ENCODE results near the gene LLGL1. TPM values are rescaled to one million over a fixed set of nuclear protein-coding genes. Genes with fewer than 3 reads are reported as not detected.
A peak's percentile ranks its signal among the peaks of the same experiment; 100 is the strongest.

The LLGL1 gene
- total and polyA plus RNA-seq, 4 donors = 4.0 to 18.9 (median 13.4) TPM

DNA sequence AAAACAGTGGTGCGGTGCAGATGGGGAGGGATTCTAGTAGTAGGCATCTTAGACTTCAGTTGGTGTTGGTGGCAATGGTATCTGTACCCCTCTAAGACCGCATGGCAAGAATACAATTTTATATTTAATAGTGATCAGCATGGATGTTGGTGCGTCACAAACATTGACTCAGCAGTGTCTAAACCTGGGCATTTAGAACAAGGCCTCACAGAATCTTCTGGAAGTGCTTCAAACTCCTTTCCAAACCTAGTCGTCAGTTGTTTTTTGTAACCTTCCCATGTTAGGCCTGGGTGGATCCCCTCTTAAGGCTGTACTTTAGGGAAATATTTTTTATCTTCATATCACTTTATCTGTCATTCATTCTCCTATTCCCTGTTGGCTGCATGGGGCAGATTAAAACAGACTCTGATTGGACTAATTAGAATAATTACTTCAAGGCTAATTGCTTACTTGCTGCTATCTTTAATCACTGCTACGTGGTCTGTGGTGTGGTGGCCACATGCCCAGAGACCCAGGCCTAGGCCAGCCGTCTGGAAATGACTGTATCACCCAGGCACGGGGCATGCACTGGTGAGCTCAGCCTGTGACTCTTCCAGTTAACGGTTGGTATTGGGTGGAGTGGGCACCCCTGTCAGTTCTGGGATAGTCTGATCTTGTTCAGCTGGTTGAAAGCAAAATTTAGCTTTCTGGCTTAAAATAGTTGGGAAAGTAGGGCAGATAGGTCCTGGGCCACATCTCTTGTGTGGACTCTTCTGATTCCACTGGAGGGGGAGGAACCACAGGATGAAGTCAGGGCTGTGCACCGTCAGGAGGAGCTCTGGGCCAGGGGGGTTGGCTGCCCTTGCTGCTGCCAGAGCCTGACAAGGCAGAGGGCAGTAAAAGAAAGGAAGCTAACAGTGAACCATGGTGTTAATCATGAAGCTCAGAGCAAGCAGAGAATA, 37.3 kb upstream of the LLGL1 start:
- Histone ChIP-seq H3K4me1 (ENCODE audit: control insufficient read depth in 1 of 2, insufficient read depth in 2 of 2, low read length in 2 of 2) (peaks cover 4 to 9% of the 10 kb centered on the region in 2 donors), H3K36me3 (ENCODE audit: control insufficient read depth in 1 of 2, insufficient read depth in 2 of 2, low read length in 1 of 2) (no peaks in the 10 kb centered on the region), H3K4me3 (ENCODE audit: low read length in 2 of 2) (peak overlapping the region; percentile 45 to 58), H3K27me3 (ENCODE audit: control insufficient read depth in 1 of 2, insufficient read depth in 2 of 2, low read length in 1 of 2) (no peaks in the 10 kb centered on the region), H3K9me3 (ENCODE audit: control insufficient read depth, low read length) (no peaks in the 10 kb centered on the region), H3K27ac (ENCODE audit: low read depth in 1 of 2, low read length in 2 of 2) (peak overlapping the region in 1 of 2 donors; percentile 25)
- WGBS, 2 donors = 6 to 8% methylated on average over 9 of the region's 9 CpGs
- peak; percentile 65 to 82 for DNase-seq
- ATAC-seq (ENCODE audit: low FRiP score) = no peak
- intact Hi-C loops (cut with DNase I) = no loop called here

DNA sequence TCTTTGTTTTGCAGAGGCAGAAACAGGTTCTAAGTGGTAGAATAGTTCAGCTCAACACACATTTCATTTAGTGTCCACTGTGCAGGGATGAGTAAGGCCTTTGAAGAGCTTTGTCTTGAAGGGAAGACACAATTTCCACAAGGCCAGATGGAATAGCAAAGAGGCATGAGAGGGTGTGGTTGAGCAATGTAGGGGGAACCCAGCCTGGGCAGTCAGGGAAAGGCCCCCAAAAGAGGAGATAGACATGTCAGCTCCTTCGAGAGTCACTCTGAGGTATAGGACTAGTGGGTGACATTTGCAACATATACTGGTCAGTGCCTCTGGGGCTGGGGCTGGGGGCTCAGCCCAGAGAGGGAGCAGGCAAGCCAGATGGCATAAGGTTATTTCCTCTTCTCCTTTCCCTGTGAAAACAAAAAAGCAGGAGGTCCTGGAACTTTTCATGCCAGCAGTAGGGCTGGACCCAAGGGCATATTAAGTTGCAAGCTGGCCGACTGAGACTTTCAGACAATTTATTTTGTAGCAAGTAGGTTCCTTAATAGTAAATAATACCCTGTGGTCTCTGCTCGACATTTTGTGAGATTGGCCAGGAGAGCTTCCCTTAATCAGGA, 34.7 kb upstream of the LLGL1 start:
- no peak for DNase-seq
- H3K9me3 ChIP-seq (ENCODE audit: control insufficient read depth, low read length) = no peaks in the 10 kb centered on the region
- no peak for ATAC-seq (ENCODE audit: low FRiP score)
- H3K4me3 ChIP-seq (ENCODE audit: low read length in 2 of 2) = no peak overlapping the region
- peaks cover 0 to 7% of the 10 kb centered on the region in 2 donors for H3K36me3 ChIP-seq (ENCODE audit: control insufficient read depth in 1 of 2, insufficient read depth in 2 of 2, low read length in 1 of 2)
- intact Hi-C loops (cut with DNase I) = no loop called here
- 24 to 26% methylated on average over 3 of the region's 3 CpGs for WGBS, 2 donors
- H3K4me1 ChIP-seq (ENCODE audit: control insufficient read depth in 1 of 2, insufficient read depth in 2 of 2, low read length in 2 of 2) = peaks cover 5 to 6% of the 10 kb centered on the region in 2 donors
- peak overlapping the region in 1 of 2 donors; percentile 5 for H3K27ac ChIP-seq (ENCODE audit: low read depth in 1 of 2, low read length in 2 of 2)
- no peaks in the 10 kb centered on the region for H3K27me3 ChIP-seq (ENCODE audit: control insufficient read depth in 1 of 2, insufficient read depth in 2 of 2, low read length in 1 of 2)

DNA sequence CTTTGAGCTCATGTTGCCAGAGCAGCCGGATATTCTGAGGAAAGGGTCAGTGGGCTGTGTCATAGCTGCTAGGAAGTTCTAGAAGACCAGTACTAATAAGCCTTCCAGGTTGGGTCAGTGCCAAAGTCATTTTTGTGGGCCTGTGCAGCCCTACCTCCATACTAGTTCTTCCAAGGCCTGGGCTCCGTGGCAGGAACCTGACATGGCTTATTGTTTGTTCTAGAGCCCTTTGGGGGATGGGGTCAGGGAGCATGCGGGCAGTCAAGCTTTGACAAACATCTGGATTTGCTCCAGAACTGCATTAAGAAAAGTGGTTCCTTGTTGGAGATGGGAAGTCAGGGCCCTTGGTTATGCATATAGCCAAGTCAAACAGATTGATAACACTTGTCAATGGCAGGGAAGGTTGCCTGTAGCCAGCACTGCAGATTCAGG, 34.2 kb upstream of the LLGL1 start:
- Histone ChIP-seq H3K4me3 (ENCODE audit: low read length in 2 of 2) (no peak overlapping the region), H3K27ac (ENCODE audit: low read depth in 1 of 2, low read length in 2 of 2) (no peak overlapping the region), H3K36me3 (ENCODE audit: control insufficient read depth in 1 of 2, insufficient read depth in 2 of 2, low read length in 1 of 2) (peaks cover 0 to 9% of the 10 kb centered on the region in 2 donors), H3K4me1 (ENCODE audit: control insufficient read depth in 1 of 2, insufficient read depth in 2 of 2, low read length in 2 of 2) (peaks cover 4 to 6% of the 10 kb centered on the region in 2 donors), H3K27me3 (ENCODE audit: control insufficient read depth in 1 of 2, insufficient read depth in 2 of 2, low read length in 1 of 2) (no peaks in the 10 kb centered on the region), H3K9me3 (ENCODE audit: control insufficient read depth, low read length) (no peaks in the 10 kb centered on the region)
- 9% methylated on average over 3 of the region's 3 CpGs for WGBS, 2 donors
- DNase-seq = no peak
- peak; percentile 41 for ATAC-seq (ENCODE audit: low FRiP score)
- intact Hi-C loops (cut with DNase I) = no loop called here

DNA sequence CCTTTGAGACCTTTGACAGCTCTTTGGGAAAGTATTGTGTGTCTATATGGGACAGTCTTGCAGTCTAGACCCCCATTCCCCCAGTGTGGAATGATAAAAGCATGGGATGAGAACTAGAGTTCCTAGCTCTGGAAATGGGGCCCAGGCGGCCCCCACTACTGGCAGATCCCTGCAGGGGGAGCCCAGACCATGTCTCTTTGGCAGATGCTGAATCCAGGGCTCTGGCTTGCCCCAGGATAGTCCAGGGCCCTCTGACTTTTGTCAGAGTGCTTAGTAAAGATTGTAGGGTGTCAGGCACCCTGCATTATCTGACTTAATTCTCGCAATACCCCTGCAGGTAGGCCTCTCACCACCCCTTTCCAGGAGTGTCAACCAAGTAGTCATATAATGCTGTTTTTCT, 33.5 kb upstream of the LLGL1 start:
- intact Hi-C loops (cut with DNase I) = no loop called here

DNA sequence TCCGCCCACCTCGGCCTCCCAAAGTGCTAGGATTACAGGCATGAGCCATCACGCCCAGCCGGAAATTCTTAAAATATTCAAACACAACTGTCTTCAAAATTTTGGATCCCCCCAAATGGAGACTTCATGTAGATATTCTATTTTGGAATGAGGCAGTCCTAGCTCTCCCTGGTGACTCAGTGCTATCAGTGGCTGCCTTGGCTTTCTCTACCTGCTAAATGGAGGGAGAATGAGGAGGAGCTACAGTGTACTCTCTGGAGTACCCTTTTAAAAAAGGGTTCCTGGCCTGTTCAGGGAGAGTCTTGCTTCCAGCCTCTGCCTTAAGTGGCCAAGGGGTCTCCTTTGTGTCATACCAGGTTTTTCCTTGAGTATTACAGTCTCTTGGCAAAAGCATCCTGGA, 31.0 kb upstream of the LLGL1 start:
- DNase-seq (no peak), ATAC-seq (ENCODE audit: low FRiP score) (no peak)
- intact Hi-C loops (cut with DNase I) = no loop called here
- no peaks in the 10 kb centered on the region for H3K27me3 ChIP-seq (ENCODE audit: control insufficient read depth in 1 of 2, insufficient read depth in 2 of 2, low read length in 1 of 2)
- 89 to 90% methylated on average over 4 of the region's 4 CpGs for WGBS, 2 donors
- H3K36me3 ChIP-seq (ENCODE audit: control insufficient read depth in 1 of 2, insufficient read depth in 2 of 2, low read length in 1 of 2) = peaks cover 0 to 16% of the 10 kb centered on the region in 2 donors
- H3K4me1 ChIP-seq (ENCODE audit: control insufficient read depth in 1 of 2, insufficient read depth in 2 of 2, low read length in 2 of 2) = peaks cover under 1 to 6% of the 10 kb centered on the region in 2 donors
- H3K27ac ChIP-seq (ENCODE audit: low read depth in 1 of 2, low read length in 2 of 2) = no peak overlapping the region
- no peaks in the 10 kb centered on the region for H3K9me3 ChIP-seq (ENCODE audit: control insufficient read depth, low read length)
- H3K4me3 ChIP-seq (ENCODE audit: low read length in 2 of 2) = no peak overlapping the region

More for the DNA sequence above, 33.5 kb upstream of the LLGL1 start:
- Histone ChIP-seq H3K4me3 (ENCODE audit: low read length in 2 of 2) (no peak overlapping the region), H3K27ac (ENCODE audit: low read depth in 1 of 2, low read length in 2 of 2) (no peak overlapping the region), H3K27me3 (ENCODE audit: control insufficient read depth in 1 of 2, insufficient read depth in 2 of 2, low read length in 1 of 2) (no peaks in the 10 kb centered on the region), H3K36me3 (ENCODE audit: control insufficient read depth in 1 of 2, insufficient read depth in 2 of 2, low read length in 1 of 2) (peaks cover 0 to 10% of the 10 kb centered on the region in 2 donors), H3K9me3 (ENCODE audit: control insufficient read depth, low read length) (no peaks in the 10 kb centered on the region), H3K4me1 (ENCODE audit: control insufficient read depth in 1 of 2, insufficient read depth in 2 of 2, low read length in 2 of 2) (peaks cover 4 to 6% of the 10 kb centered on the region in 2 donors)
- 80 to 83% methylated on average over 2 of the region's 2 CpGs for WGBS, 2 donors
- ATAC-seq (ENCODE audit: low FRiP score) = no peak
- no peak for DNase-seq

DNA sequence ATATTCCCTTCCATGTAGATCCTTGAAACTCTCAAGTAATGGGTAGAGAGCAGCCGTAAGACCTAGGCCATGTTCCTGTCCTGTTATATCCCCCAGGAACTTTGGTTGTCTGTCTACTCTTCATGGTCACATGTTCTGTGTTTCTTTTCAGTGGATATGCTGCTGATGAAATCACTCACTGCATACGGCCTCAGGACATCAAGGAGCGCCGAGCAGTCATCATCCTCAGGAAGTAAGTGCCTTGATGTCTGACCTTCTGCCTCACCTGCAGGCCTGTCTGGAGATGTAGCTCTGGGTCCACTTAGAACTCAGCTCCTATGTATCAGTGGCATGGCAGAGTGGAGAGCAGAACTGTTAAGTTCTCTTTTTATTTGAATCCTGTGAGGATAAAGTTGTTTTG, 30.6 kb upstream of the LLGL1 start:
- Histone ChIP-seq H3K27me3 (ENCODE audit: control insufficient read depth in 1 of 2, insufficient read depth in 2 of 2, low read length in 1 of 2) (no peaks in the 10 kb centered on the region), H3K9me3 (ENCODE audit: control insufficient read depth, low read length) (no peaks in the 10 kb centered on the region), H3K4me3 (ENCODE audit: low read length in 2 of 2) (no peak overlapping the region), H3K4me1 (ENCODE audit: control insufficient read depth in 1 of 2, insufficient read depth in 2 of 2, low read length in 2 of 2) (peaks cover 0 to 4% of the 10 kb centered on the region in 2 donors), H3K36me3 (ENCODE audit: control insufficient read depth in 1 of 2, insufficient read depth in 2 of 2, low read length in 1 of 2) (peaks cover 0 to 16% of the 10 kb centered on the region in 2 donors), H3K27ac (ENCODE audit: low read depth in 1 of 2, low read length in 2 of 2) (no peak overlapping the region)
- no peak for DNase-seq
- intact Hi-C loops (cut with DNase I) = no loop called here
- 72 to 77% methylated on average over 4 of the region's 4 CpGs for WGBS, 2 donors
- ATAC-seq (ENCODE audit: low FRiP score) = no peak

DNA sequence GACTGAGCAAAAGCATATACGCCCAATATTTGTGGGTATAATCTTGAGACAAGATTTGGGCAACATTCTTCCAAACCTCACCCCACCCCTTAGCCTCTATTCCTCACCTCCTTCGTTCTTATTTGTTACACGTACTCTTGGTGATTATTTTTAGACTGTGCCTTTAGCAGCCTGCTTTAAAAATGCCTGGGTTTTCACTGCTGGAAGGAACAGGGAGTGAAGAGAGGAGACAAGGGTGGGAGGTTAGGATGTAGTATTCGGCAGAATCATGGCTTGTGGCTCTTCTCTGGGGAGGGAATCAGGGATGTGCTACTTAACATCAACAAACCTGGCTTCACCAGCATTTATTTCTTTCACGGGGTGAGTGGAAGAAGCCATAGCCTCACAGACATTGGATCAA, 30.2 kb upstream of the LLGL1 start:
- DNase-seq = no peak
- peaks cover 3 to 16% of the 10 kb centered on the region in 2 donors for H3K36me3 ChIP-seq (ENCODE audit: control insufficient read depth in 1 of 2, insufficient read depth in 2 of 2, low read length in 1 of 2)
- no peak overlapping the region for H3K4me3 ChIP-seq (ENCODE audit: low read length in 2 of 2)
- intact Hi-C loops (cut with DNase I) = no loop called here
- no peak overlapping the region for H3K27ac ChIP-seq (ENCODE audit: low read depth in 1 of 2, low read length in 2 of 2)
- 60 to 61% methylated on average over 5 of the region's 5 CpGs for whole genome bisulfite sequencing, 2 donors
- H3K4me1 ChIP-seq (ENCODE audit: control insufficient read depth in 1 of 2, insufficient read depth in 2 of 2, low read length in 2 of 2) = peaks cover 0 to 4% of the 10 kb centered on the region in 2 donors
- no peak for ATAC-seq (ENCODE audit: low FRiP score)
- no peaks in the 10 kb centered on the region for H3K27me3 ChIP-seq (ENCODE audit: control insufficient read depth in 1 of 2, insufficient read depth in 2 of 2, low read length in 1 of 2)
- H3K9me3 ChIP-seq (ENCODE audit: control insufficient read depth, low read length) = no peaks in the 10 kb centered on the region

DNA sequence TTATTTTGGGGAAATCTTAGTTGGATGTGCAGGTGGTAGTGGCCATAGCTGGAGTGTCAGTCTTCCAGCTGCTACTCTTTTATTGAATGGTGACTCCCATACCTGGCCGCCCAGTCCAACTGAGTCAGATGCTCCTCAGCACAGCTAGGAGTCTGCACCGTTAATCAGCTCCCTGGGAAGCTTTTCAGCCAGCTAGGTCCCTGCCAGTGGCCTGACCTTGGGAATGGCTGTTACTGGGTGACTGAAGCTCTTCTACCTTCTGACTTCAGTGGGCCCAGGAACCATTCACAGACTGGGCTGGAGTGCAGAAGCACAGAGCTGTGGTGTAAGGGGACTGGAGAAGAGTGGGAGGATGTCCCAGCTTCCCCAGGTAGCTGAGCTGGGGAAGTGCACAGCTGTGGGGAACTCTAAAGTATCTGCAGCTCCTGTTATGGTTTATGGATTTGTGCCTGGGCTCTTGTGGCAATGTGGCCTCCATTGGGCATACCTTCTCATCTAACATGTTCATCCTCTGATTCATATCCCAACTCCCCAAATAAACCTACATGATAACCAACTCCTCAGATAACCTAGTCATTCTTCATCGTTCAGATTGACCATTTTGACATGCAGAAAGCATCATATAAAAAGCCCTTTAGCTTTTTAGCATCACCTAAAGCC, 27.8 kb upstream of the LLGL1 start:
- H3K27me3 ChIP-seq (ENCODE audit: control insufficient read depth in 1 of 2, insufficient read depth in 2 of 2, low read length in 1 of 2) = no peaks in the 10 kb centered on the region
- H3K4me1 ChIP-seq (ENCODE audit: control insufficient read depth in 1 of 2, insufficient read depth in 2 of 2, low read length in 2 of 2) = peaks cover 0 to 2% of the 10 kb centered on the region in 2 donors
- ATAC-seq (ENCODE audit: low FRiP score) (no peak), DNase-seq (no peak)
- no peaks in the 10 kb centered on the region for H3K9me3 ChIP-seq (ENCODE audit: control insufficient read depth, low read length)
- no peak overlapping the region for H3K4me3 ChIP-seq (ENCODE audit: low read length in 2 of 2)
- no peak overlapping the region for H3K27ac ChIP-seq (ENCODE audit: low read depth in 1 of 2, low read length in 2 of 2)
- intact Hi-C loops (cut with DNase I) = no loop called here
- H3K36me3 ChIP-seq (ENCODE audit: control insufficient read depth in 1 of 2, insufficient read depth in 2 of 2, low read length in 1 of 2) = peaks cover 3 to 16% of the 10 kb centered on the region in 2 donors
- 84 to 87% methylated on average over 3 of the region's 3 CpGs for WGBS, 2 donors

All from aorta (tissue), 5 donors.